ENCODE measurements around the gene PLEKHG1. TPM values are rescaled to one million over a fixed set of nuclear protein-coding genes. Genes with fewer than 3 reads are reported as not detected.

The PLEKHG1 gene
- total and polyA plus RNA-seq, 7 donors, result 4.2 to 13.2 (median 9.4) TPM

- H3K27me3 ChIP-seq, result no peaks in the 10 kb centered on the region
- no peaks in the 10 kb centered on the region for H3K9me3 ChIP-seq
- intact Hi-C loops (cut with DNase I), result no loop called here
- peaks cover 0 to 4% (median 0%) of the 10 kb centered on the region in 4 donors for H3K4me1 ChIP-seq
- no peaks in the 10 kb centered on the region for H3K36me3 ChIP-seq
- 37 to 69% methylated on average over 6 of the region's 6 CpGs for WGBS, 2 donors
- DNase-seq, result no peak
- TF ChIP-seq POLR2A (IDR thresholded peaks at IDR 0.05) (no peak), POLR2AphosphoS5 (IDR thresholded peaks at IDR 0.05) (no peak), CTCF (IDR thresholded peaks at IDR 0.05) (no peak), EP300 (IDR thresholded peaks at IDR 0.05) (no peak)
- H3K4me3 ChIP-seq, result no peak overlapping the region
- H3K27ac ChIP-seq, result no peak overlapping the region
Observed at GRCh38 chr6:150617496-150618460, 18.1 kb downstream of the PLEKHG1 start.

GRCh38 chr6:150619275-150619674, 19.6 kb downstream of the PLEKHG1 start:
- Histone ChIP-seq H3K4me3 (no peak overlapping the region), H3K36me3 (no peaks in the 10 kb centered on the region), H3K4me1 (peaks cover 0 to 4% (median 0%) of the 10 kb centered on the region in 4 donors), H3K27ac (no peak overlapping the region), H3K27me3 (no peaks in the 10 kb centered on the region), H3K9me3 (no peaks in the 10 kb centered on the region)
- DNase-seq, result no peak
- no peak for TF ChIP-seq EP300 (IDR thresholded peaks at IDR 0.05)
- no peak for TF ChIP-seq CTCF (IDR thresholded peaks at IDR 0.05)
- no peak for TF ChIP-seq POLR2A (IDR thresholded peaks at IDR 0.05)
- TF ChIP-seq POLR2AphosphoS5 (IDR thresholded peaks at IDR 0.05), result no peak
- intact Hi-C loops (cut with DNase I), result no loop called here
- 97 to 98% methylated on average over 3 of the region's 3 CpGs for WGBS, 2 donors

GRCh38 chr6:150620244-150620643, 20.6 kb downstream of the PLEKHG1 start:
- H3K36me3 ChIP-seq, result no peaks in the 10 kb centered on the region
- TF ChIP-seq POLR2AphosphoS5 (IDR thresholded peaks at IDR 0.05), result no peak
- TF ChIP-seq CTCF (IDR thresholded peaks at IDR 0.05), result no peak
- no peak for TF ChIP-seq EP300 (IDR thresholded peaks at IDR 0.05)
- TF ChIP-seq POLR2A (IDR thresholded peaks at IDR 0.05), result no peak
- WGBS, 2 donors, result 13 to 66% methylated on average over 3 of the region's 3 CpGs
- no peaks in the 10 kb centered on the region for H3K27me3 ChIP-seq
- H3K27ac ChIP-seq, result no peak overlapping the region
- no peaks in the 10 kb centered on the region for H3K9me3 ChIP-seq
- intact Hi-C loops (cut with DNase I), result no loop called here
- no peak for DNase-seq
- peaks cover 0 to 4% (median 0%) of the 10 kb centered on the region in 4 donors for H3K4me1 ChIP-seq
- no peak overlapping the region for H3K4me3 ChIP-seq

- Histone ChIP-seq H3K27me3 (no peaks in the 10 kb centered on the region), H3K9me3 (no peaks in the 10 kb centered on the region), H3K36me3 (no peaks in the 10 kb centered on the region), H3K27ac (no peak overlapping the region), H3K4me3 (no peak overlapping the region), H3K4me1 (peaks cover 0 to 4% (median 0%) of the 10 kb centered on the region in 4 donors)
- intact Hi-C loops (cut with DNase I), result no loop called here
- no peak for DNase-seq
- WGBS, 2 donors, result 26 to 73% methylated on average over 2 of the region's 2 CpGs
- no peak for TF ChIP-seq POLR2AphosphoS5 (IDR thresholded peaks at IDR 0.05)
- no peak for TF ChIP-seq EP300 (IDR thresholded peaks at IDR 0.05)
- no peak for TF ChIP-seq CTCF (IDR thresholded peaks at IDR 0.05)
- TF ChIP-seq POLR2A (IDR thresholded peaks at IDR 0.05), result no peak
Observed at GRCh38 chr6:150620763-150621162, 21.1 kb downstream of the PLEKHG1 start.

All from sigmoid colon (tissue), 7 donors.